Stimulated activated CD8-positive, alpha-beta memory T cell treated with anti-CD3 and anti-CD28 coated beads, Interleukin-7, amount 100 ng/mL, for 4 hours (primary cell): ENCODE data around the gene CAPN2.
"Not testable (repeated sequence)": the region's sequence is repeated elsewhere in the genome, so short reads cannot be mapped to it uniquely, and the experiment has no call there.

ENCODE experiments used
- DNase-seq, 2 donors: peaks; one replicate each; pipeline ENCODE4 v3.0.0-alpha.2; 2020; ENCODE audit warnings: low read depth in 2 of 2

CAPN2 gene

DNA sequence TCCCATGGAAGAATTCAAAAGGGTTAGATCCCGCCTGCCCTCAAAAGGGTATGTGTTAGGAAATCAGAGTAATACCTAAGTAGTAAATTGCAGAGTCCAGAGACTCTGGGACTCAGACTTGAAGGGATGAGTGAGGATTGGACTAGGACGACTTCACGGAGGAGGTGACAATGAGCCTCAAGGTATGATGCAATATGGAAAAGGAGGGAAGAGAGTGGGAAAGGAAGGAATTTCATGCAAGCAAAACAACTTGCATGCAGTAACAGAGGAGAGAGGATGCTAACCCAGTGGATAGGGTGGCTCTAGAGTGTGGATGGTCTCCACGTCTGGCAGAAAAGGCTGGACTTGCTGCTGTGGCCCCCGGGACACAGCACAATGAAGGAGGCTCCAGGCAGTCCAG lies 4.8 kb downstream of the CAPN2 start:
- DNase-seq, result no peak

DNA sequence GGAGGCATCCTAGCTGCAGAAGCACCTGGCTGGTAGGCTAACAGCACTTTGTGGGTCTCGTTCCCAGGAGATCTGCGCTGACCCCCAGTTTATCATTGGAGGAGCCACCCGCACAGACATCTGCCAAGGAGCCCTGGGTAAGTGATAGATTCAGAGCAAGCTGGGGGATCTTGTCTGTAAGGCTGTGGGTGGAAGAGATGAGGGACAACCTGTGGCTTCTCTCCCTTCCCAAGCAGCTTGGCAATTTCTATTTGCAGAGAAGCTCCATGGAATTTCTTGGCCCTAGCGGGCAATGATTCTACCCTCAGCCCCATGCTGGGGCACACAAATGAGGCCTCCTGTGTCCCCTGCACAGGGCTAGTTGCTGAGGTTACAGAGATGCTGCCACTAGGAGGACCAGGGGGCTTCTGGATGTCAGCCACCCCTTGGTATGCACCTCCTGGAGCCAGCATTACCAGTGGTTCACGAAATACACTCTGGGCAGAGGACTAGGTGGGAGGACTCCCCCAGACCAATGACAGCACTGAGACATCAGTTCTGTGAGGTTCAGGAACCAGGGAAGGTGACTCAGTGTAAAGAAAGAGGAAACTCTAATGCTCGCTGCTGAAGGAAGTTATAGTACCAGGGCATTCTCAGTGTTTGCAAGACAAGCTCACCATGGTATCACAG lies 5.5 kb downstream of the CAPN2 start:
- peak in 1 of 2 donors; percentile 10 for DNase-seq

DNA sequence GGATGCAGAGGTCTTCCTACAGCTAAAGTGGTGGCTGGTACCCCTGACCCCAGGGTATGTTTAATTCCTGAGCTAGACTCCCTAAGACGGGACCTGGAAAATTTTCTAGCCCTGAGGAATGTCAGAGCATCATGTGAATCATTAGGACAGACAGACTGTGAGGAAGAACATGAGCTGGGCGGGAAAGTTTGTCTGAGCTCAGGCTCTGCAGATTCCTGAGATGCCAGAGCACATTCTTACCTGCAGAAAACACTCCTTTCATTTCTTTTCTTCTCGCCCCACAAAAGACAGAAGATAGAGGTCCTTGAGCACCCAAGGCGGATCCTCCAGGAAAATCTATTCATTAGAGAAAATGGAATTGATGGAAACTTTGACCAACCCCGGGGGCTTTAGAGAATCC lies 6.5 kb downstream of the CAPN2 start:
- no peak for DNase-seq

DNA sequence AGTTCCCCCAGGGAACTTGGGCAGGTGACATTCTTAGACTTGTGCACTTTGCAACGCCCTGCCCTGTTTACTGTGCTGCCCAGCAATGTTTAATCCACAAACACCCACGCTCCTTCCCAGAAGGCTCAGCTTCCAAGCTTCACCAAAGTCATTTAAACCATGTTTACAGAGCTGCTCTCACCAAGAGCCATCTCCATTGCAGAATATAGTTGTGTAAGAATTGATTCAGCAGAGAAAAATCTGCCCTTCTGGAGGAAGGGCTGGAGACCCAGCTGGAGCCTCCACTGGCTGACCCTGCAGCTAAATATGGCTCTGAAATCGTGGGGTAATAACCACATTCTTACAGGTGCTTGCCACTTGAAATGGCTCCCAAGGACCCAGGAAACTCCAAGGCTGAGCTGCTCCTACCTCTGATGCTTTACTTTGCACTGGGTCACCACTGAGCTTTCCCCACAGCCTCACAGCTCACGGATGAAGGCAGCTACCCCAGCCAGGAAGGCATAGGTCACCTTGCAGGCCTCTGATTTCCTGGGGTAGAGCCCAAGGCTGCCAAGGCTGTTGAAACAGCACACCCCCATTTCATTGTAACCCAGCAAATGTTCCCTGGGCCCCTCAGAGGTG lies 8.7 kb downstream of the CAPN2 start:
- DNase-seq, result no peak

DNA sequence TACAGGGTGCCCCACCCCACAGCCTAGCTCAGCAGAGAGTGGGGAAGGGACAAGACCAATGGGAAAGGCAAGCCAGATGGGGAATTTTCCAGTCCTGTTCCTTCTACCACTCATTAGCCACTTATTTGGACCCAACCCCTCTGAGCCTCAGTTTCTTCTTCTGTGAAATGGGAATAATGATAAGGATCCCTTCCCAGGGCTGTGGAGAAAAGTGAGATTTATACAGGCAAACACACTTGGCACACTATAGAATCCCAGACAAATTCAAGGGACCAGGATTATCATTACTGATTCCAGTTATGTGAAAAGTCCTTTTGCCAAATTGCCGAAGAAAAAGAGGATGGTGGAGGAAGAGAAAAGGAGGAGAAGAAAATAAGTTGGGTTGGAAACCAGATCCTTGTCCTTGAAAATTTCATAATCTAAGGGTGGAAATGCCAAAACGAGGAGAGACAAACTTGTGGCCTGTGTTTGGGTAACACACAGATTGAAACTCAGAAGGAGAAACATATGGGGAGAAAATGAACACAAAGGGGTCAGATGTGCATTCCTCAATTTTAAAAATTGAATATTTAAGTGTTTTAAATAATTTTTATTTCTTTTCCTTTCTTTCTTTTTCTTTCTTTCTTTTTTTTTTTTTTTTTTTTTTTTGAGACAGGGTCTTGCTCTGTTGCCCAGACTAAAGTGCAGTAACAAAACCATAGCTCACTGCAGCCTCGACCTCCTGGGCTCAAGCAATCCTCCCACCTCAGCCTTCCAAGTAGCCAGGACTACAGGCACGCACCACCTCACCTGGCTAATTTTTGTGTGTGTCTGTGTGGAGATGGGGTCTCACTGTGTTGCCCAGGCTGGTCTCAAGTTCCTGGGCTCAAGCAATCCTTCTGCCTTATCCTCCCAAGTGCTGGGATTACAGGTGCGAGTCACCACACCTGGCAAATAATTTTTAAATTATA lies 9.6 kb downstream of the CAPN2 start:
- no peak for DNase-seq

DNA sequence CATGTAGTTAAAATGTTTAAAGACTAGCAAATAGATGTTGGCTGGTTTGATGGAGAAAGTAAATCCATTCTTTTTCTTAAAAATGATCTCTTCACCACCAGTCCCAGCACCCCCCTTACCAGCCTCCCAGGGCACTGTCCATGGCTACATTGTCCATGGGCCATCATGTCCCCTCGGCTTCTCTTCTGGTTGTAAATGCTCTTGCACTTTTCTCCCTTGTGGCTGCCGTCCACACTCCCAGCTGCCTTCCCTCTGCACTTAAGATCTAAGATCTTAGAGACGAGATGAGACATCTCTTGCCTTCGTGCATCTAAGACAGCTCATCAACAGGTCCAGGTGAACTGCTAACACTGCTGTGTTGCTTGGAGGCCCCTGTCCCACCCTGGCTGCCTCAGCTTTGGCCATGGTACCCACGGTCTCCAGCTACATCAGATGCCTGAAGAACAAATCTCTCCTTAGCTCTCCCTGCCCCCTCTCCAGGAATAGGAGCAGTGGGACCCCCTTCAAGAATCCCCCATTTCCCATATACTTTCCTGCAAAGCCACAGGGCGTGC lies 11.1 kb downstream of the CAPN2 start:
- no peak for DNase-seq

DNA sequence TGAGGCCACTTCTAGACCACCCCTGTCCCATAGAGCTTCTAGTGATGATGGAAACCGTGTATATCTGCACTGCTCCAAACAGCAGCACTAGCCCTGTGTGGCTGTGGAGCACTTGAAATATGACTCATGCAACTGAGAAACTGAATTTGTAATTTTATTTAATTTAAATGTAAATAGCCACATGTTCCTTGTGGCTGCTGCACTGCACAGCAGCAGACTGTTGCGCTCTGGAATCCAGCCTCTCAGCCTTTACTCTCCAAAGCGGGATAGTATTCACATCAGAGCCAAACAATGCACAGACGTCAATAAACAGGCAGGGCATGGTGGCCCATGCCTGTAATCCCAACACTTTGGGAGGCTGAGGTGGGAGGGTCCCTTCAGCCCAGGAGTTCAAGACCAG lies 12.0 kb downstream of the CAPN2 start:
- no peak for DNase-seq

DNA sequence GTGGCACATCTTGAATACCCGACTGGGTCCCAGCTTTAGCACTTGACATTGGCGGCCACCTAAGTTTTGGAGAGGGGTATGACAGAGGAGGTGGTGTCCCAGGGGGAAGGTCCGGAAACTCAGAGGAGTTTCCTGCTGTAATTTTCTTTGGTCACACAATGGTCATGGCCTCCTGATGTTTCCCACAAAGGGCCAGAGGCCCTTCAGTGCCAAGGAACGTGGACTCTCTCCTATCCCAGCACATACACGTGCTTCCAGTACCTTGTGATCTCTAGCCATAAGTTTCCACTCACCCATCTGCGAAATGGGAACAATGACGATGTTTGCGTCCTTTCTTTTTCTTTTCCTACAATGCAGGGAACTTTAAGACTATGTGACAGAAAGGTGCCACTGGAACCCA lies 13.2 kb downstream of the CAPN2 start:
- no peak for DNase-seq

DNA sequence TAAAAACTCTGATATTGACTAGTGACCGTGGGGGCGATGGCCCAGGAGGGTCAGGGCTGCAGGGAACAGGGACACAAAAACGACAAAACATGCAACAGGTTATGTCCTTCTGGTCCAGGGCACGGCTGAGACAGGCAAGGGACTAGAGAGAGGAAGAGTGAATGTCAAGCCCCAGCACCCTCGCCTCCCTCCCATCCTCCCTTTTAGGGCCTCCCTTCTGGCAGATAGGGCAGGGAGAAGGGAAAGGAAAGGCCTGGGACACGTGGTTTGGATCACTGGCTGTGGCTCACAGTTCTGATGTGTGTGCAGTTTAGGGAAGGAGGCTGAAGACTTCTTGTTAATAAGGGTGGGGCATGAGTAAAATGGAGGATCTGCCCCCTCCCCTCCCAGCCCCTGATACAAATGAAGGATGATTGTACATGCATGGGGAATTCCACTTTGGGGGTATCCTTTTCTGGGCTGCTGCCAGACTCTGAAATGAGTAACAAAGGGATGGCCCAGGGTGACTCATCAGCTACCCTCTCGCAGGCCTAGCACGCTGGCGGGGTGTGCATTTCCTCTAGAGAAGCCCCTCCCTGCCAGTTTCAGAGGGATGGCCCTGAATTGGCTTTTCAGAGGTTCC lies 14.2 kb downstream of the CAPN2 start:
- DNase-seq, result peak; percentile 83 to 95

DNA sequence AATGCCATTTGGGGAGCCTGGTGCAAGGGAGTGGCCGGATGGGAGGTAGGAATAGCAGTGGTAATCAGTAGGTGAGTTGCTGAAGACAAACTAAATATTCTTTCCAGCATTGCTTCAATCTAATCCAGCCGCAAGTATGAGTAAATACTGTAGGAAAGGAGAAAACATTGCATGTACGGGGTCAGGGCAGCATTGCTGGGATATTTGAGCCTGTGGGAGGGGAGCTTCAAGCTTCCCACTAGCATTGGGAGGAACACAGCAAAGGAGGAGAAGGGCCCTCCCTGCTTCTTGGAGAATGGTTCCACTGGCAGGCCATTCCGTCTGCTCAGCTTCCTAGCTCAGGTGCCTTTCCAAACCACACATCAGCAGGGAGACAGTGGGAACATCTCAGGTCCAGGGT lies 15.2 kb downstream of the CAPN2 start:
- no peak for DNase-seq

DNA sequence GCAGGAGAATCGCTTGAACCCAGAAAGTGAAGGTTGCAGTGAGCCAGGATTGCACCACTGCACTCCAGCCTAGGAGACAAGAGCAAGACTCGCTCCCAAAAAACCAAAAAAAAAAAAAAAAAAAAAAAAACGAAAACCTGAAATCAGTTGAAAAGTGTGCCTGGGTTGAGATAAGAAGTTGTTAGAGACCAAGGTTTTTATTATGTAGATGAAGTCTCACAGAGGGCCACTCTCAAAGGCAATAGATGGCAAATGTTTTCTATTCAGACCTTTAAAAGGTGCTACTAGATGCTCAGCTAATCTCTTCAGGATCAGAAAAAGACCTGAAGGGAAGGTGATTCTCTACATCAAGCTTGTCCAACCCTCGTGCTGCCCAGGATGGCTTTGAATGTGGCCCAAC lies 17.6 kb downstream of the CAPN2 start:
- DNase-seq, result no peak

DNA sequence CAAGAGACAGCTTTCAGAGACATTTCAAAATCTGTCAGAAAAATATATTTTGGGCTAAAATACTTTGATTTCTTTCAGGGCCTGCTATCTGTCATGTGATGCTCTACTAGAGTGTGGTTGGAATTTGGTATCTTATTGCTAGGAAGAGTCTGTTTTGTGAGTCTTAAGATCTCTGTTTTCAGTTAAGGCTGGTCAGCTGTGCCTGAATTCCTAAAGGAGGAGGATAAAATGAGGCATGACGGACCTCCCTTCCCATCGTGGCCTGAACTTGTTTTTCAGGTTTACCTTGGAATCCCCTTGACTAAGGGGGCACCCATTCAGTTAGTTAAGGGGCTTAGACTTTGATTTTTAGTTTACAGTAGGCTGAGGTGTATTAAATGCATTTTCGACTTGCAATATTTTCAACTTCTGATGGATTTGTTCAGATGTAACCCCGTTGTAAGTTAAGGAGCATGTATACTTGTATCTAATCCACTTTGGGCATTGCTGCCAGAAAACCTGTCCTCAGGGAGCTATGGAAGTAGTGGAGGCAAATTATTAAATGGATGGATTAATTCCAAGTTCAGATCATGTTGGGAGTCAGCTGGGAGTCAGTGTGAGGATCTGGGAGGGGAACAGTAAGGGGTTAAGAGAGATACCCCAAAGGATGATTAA lies 18.3 kb downstream of the CAPN2 start:
- DNase-seq, result no peak

DNA sequence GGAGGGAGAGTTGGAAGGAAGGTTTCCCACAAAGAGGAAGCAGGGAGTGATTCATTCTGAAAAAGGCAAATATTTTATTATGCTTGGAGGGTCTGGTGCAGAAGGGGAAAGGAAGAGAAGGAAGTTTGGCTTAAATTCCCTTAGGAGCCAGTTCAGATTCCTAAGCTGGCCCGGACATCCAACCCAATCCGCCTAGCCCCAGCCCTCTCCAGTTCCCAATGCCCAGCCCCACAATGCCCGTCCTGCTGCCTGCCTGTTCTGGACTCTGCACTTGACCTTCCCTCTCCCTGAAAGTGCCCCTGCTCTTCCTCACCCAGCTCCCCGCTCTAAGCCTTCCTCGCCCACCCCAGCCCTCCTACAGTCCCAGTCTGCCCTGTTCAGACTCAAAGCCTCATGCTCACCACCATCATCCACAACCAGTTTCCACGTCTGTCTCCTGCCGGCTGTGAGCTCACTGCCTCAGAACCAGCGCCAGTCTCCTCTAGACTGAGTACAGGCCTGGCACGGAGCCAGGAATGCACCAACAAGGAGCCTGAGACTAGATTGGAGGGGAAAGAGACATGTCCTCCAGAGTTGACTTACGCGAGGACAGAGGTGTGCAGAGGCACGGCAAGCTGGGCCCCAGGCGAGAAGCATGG lies 18.9 kb downstream of the CAPN2 start:
- DNase-seq, result no peak

DNA sequence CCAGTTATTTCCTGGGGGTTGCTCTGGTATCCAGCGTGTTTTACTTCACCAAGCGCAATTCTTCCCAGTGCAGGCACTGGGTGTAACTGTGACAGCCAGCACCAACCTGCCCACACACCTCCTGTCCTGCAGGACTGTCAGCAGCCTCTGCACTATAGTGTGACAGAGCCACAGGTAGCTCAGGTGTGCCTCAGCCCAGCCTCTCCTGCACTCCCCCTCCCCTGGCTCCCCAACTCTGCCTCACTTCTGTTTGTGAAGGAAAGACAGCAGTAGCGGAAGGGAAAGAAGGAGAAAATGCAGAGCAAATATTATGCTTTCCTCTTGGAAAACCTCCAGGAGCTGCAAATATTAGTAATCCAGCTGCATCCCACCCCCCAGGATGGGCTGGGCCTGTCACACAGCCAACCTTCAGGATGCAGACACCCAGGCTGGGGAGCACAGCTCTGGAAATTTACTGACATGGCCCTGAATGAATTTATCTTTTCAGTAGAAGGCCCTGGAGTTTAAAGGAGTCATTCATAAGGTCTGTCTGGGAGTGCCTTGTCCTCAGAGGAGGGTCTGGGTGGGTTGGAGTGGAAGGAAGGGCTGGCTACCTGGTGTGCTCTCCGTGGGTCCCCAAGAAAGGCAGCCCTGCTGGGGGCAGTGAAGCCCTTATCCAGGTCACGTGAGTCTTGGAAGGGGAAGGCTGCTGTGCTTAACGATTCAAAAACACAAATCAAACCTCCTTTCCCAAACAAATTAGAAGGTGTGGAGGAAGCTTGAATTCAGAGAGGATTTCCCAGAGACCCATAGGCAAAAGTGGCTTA lies 20.9 kb downstream of the CAPN2 start:
- no peak for DNase-seq

DNA sequence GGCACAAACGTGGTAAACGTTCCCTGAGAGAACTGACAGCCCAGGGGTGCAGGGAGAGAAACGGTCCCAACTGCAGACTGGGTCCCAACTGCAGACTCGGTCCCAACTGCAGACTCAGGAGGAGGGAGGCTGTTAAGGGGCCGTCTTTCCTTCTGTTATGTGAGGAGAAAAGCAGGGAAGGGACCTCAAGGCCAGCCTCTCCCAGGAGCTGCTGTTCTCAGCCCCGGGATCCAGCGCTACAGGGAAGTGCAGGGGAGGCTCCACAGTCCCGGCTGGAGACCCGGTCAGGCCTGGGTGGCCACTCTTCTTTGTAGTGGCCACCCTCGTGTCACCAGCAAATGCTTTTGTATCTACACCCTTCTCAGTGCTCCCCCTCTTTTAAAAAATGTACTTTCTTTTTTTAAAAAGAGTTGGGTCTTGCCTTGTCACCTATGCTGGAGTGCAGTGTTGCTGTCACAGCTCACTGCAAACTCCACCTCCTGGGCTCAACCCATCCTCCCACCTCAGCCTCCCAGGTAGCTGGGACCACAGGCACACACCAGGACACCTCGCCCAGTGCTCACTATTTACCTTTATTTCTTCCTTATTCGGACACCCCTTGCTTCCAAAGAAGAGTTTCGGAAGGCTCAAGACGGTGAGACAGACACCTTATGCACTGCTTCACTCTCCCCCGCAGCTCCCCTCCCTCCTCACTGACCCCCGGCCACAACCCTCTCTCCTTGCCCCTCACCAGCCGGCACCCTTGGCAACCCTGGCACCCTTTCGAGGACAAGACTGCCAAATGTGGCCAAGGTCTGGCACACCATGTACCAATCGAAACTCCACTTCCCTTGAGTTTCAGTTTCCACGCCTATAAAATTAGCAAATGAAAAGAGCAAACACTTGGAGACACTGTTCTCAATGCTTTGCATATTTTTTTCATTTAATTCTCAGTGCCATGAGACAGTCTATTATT lies 21.8 kb downstream of the CAPN2 start:
- no peak for DNase-seq

DNA sequence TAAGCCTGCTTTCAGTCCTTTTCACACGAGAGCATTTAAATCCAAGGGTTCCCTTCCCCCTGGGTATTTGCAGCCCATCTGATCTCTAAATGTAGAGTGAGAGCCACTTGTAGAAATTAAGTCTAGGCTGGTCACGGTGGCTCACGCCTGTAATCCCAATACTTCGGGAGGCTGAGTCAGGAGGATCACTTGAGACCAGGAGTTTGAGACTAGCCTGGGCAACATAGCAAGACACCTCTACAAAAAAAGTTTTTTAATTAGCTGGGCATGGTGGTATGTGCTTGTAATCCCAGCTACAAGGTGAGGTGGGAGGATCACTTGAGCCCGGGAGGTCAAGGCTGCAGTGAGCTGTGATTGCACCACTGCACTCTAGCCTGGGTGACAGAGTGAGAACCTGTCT lies 24.3 kb downstream of the CAPN2 start:
- DNase-seq, result not testable (repeated sequence)

DNA sequence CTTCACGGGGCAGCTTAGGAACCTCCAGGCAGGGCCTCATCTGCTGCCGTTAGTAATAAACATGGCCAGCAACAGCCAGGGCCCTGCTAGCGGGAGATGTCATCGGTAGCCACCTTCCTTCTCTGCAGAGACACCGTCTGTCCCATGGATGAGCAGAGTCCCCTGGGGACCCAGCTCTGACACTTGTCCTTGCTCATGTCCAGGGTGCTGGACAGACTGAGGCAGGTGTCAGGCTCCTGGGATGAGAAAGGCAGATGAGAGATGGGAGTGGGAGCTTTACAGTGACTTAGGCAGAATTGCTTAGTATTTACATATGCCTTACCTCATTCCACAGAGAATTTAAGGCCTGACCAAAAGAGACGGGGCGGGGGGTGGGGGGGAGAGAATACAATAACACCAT lies 25.0 kb downstream of the CAPN2 start:
- no peak for DNase-seq

DNA sequence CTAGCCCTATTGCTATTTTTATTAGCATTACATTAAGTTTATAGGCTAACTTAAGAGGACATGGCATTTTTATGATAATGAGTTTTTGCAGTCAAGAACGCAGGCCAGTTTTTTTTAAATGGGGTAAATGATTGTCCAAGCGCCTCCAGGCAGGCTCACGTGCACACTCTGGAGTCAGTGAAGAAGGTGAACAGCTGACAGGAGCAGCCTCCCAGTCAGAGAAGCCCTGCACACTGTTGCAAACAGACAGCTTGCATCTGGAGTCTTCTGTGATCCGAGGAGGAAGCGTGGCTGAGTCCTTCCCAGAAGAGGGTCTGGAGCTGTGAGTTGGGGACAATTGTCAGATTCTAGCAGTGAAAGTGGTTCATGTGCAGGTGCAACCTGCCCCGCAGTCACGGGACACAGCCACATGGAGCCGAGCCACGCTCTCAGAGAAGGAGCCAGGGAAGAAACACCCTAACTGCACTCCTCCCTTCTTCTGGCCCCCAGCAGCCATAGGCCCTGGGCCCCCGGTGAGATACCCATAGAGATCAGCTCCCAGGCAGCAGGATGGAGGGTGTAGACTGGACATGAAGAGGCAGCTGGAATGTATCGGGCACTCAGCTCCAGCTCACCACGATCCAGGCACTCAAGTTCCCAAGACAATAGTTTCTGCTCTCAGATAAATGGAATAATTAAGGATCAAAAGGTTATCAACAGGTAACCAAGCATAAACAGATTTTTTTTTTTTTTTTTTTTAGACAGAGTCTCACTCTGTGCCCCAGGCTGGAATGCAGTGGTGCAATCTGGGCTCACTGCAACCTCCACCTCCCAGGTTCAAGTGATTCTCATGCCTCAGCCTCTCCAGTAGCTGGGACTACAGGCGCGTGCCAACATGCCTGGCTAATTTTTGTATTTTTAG lies 26.4 kb downstream of the CAPN2 start:
- DNase-seq, result no peak
